AG04449 (cell line): Measurements from ENCODE around the gene MAZ.
A peak's percentile ranks its signal among the peaks of the same experiment; 100 is the strongest.
"Not testable (repeated sequence)": the region's sequence is repeated elsewhere in the genome, so short reads cannot be mapped to it uniquely, and the experiment has no call there.

Source experiments
- CTCF ChIA-PET: fragments of 350-600 bp; formaldehyde crosslinking; extraction: SDS; loops from one replicate; lab custom pipeline; 2021; ENCODE audit warnings: antibody characterized with exemption; lab: Yijun Ruan, JAX
- POLR2A ChIA-PET: fragments of 400-600, 350-600 bp; formaldehyde crosslinking; extraction: SDS; loops from one replicate; lab custom pipeline; 2020; ENCODE audit warnings: antibody characterized with exemption, inconsistent platforms; lab: Yijun Ruan, JAX
- DNase-seq: peaks from one replicate; pipeline ENCODE4 v3.0.0-alpha.2; 2010; ENCODE audit warnings: low read depth, low spot score
- H3K4me3 ChIP-seq: 2 replicates; pipeline ENCODE4 v1.5.1; 2011; ENCODE audit warnings: low read depth, mild to moderate bottlenecking, control low read depth, low read length
- CTCF ChIP-seq: IDR thresholded peaks from one replicate; pipeline ENCODE4 v1.5.1; 2011; ENCODE audit warnings: mild to moderate bottlenecking, moderate library complexity, low read length, control low read depth, inconsistent platforms; ENCODE audit not compliant: insufficient read depth; ENCODE audit errors: missing control alignments

Gene MAZ

GRCh38 chr16:29806099-29806579, at the start of gene MAZ:
TSS of gene MAZ (plus strand) at chr16:29806529. CDS start at chr16:29806702, 173 bp downstream.
- ChIA-PET POLR2A (interaction anchor here (3.0 to 3.1 kb wide), 2 partner anchors 10 to 14 kb away, joined by 19 to 25 read pairs; partner anchors contain the start of genes MVP and PAGR1), CTCF (interaction anchor here (2.8 to 3.0 kb wide), 2 partner anchors 11 to 43 kb away, joined by 25 to 34 read pairs; partner anchors contain the start of gene PAGR1)
- no peak for TF ChIP-seq CTCF
- H3K4me3 ChIP-seq, result peak within 1 kb of the TSS; percentile 86
- peak; percentile 52 for DNase-seq

GRCh38 chr16:29756654-29757053, 49.7 kb upstream of the MAZ start:
- no peak for DNase-seq
- TF ChIP-seq CTCF, result no peak
- CTCF ChIA-PET, result interaction anchor here (0.6 to 2.9 kb wide), 4 partner anchors 13 to 266 kb away, joined by 3 to 9 read pairs (median 6); no protein-coding TSS in a partner anchor
- POLR2A ChIA-PET, result no interaction called here
- H3K4me3 ChIP-seq, result no peak overlapping the region

GRCh38 chr16:29757086-29757485, 49.2 kb upstream of the MAZ start:
- CTCF ChIA-PET, result interaction anchor here (0.6 to 2.9 kb wide), 4 partner anchors 13 to 265 kb away, joined by 3 to 9 read pairs (median 6); no protein-coding TSS in a partner anchor
- POLR2A ChIA-PET, result not testable (repeated sequence)

GRCh38 chr16:29757950-29758466, 48.3 kb upstream of the MAZ start:
- ChIA-PET CTCF (interaction anchor here (0.6 to 2.9 kb wide), 4 partner anchors 13 to 36 kb away, joined by 3 to 9 read pairs (median 6); no protein-coding TSS in a partner anchor), POLR2A (no interaction called here)
- peak; percentile 7 for DNase-seq
- TF ChIP-seq CTCF, result no peak
- no peak overlapping the region for H3K4me3 ChIP-seq

More at GRCh38 chr16:29757086-29757485, 49.2 kb upstream of the MAZ start:
- H3K4me3 ChIP-seq, DNase-seq: not testable (repeated sequence)

- no peak for TF ChIP-seq CTCF
- POLR2A ChIA-PET, result interaction anchor here (0.7 kb wide), 1 partner anchor 672 kb away, joined by 4 read pairs; no protein-coding TSS in a partner anchor
- no peak for DNase-seq
- H3K4me3 ChIP-seq, result no peak overlapping the region
- CTCF ChIA-PET, result interaction anchor here (1.4 kb wide), 1 partner anchor 9 kb away, joined by 7 read pairs; no protein-coding TSS in a partner anchor
Measured at GRCh38 chr16:29760567-29761279, 45.6 kb upstream of the MAZ start.

- H3K4me3 ChIP-seq, DNase-seq, CTCF ChIA-PET: not testable (repeated sequence)
- POLR2A ChIA-PET, result interaction anchor here (0.7 kb wide), 1 partner anchor 672 kb away, joined by 4 read pairs; no protein-coding TSS in a partner anchor
Measured at GRCh38 chr16:29761280-29761651, 45.1 kb upstream of the MAZ start.

GRCh38 chr16:29761882-29762281, 44.4 kb upstream of the MAZ start:
- no peak overlapping the region for H3K4me3 ChIP-seq
- ChIA-PET POLR2A (no interaction called here), CTCF (no interaction called here)
- DNase-seq, result no peak
- TF ChIP-seq CTCF, result no peak
